HAP-1 (cell line): ENCODE data around the gene HOXC5.

Experiments
- DNase-seq, 2 experiments: peaks; one replicate each; pipeline ENCODE4 v3.0.0-alpha.2; 2016 to 2020; ENCODE audit warnings: low spot score in 2 of 2
- H3K27me3 ChIP-seq: fragments of 250-450 bp; sonication (Bioruptor Pico); 2 replicates; pipeline ENCODE4 v1.5.1; 2020; ENCODE audit warnings: low read depth, mild to moderate bottlenecking, moderate library complexity
- H3K36me3 ChIP-seq: fragments of 250-450 bp; sonication (Bioruptor Pico); replicated peaks from 2 replicates; pipeline ENCODE4 v1.5.1; 2020; ENCODE audit warnings: mild to moderate bottlenecking
- H3K4me1 ChIP-seq: fragments of 250-450 bp; sonication (Bioruptor Pico); 2 replicates; pipeline ENCODE4 v1.5.1; 2020; ENCODE audit warnings: mild to moderate bottlenecking
- H3K4me3 ChIP-seq: fragments of 250-450 bp; sonication (Bioruptor Pico); 2 replicates; pipeline ENCODE4 v1.5.1; 2020; ENCODE audit warnings: mild to moderate bottlenecking, moderate library complexity
- H3K9me3 ChIP-seq: fragments of 250-450 bp; sonication (Bioruptor Pico); 2 replicates; pipeline ENCODE4 v1.5.1; 2020; ENCODE audit warnings: mild to moderate bottlenecking, moderate library complexity
- in situ Hi-C: fragments of 300-500 bp; cut with MboI; formaldehyde crosslinking; loops from 3 replicates; pipeline ENCODE4 v1.14.3; 2020; ENCODE audit warnings: low sequenced_read_pairs, inconsistent platforms, mixed read lengths

The HOXC5 gene

GRCh38 chr12:54024127-54024526 is 8.7 kb upstream of the HOXC5 start:
- peaks cover 9% of the 10 kb centered on the region for H3K4me1 ChIP-seq
- H3K9me3 ChIP-seq = no peaks in the 10 kb centered on the region
- no peak for DNase-seq
- H3K4me3 ChIP-seq = no peak overlapping the region
- no peaks in the 10 kb centered on the region for H3K36me3 ChIP-seq
- in situ Hi-C loops = no loop called here
- H3K27me3 ChIP-seq = no peaks in the 10 kb centered on the region

GRCh38 chr12:54024581-54025305 is 8.1 kb upstream of the HOXC5 start:
- H3K36me3 ChIP-seq = no peaks in the 10 kb centered on the region
- H3K27me3 ChIP-seq = no peaks in the 10 kb centered on the region
- DNase-seq = no peak
- H3K4me1 ChIP-seq = peaks cover 4% of the 10 kb centered on the region; the same call in 1 of the 2 replicates
- H3K4me3 ChIP-seq = no peak overlapping the region
- H3K9me3 ChIP-seq = no peaks in the 10 kb centered on the region
- in situ Hi-C loops = no loop called here

DNA sequence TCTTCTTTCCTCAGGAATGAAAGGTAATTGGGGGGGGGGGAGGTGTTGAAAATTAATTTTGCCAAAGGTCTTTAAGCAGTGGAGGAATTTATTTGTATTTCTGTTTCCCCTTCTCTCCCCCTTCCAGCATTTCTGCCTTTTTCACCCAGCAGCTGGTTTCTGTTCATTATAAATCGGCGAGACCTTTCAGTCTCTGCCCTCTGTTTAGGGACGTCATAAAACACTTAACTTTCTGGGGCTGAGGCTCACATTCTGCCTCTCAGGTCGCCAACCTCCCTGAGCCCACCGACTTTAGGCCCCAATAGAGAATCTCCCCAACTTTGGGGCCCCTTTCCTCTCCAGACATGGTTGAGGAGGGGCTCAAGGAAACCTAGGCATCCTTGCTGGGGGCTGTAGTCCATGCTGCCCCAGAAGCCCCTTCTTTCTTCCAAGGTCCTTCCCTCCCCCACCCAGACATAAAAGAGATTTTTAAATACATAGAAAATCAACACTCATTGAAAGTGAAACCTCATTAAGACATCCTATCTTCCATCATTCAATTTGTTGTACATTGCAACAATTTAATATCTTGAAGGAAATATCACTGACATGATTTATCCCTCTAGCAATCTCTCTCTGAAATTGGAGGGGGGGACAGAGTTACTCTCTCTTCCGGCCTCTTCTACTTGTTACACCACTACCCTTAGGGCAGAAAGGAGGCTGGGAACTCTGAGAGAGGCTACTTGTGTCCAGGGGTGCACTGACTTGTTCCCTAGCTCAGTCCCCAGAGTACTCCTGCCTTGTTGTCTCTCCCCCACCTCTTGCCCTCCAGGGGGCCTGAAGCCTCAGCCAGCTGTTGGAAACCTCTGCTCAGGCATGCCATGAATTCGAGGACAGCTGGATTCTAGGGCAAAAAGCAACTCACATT is 7.1 kb upstream of the HOXC5 start:
- no peak overlapping the region for H3K4me3 ChIP-seq
- H3K36me3 ChIP-seq = no peaks in the 10 kb centered on the region
- H3K4me1 ChIP-seq = peaks cover 4% of the 10 kb centered on the region; the same call in 1 of the 2 replicates
- in situ Hi-C loops = no loop called here
- no peaks in the 10 kb centered on the region for H3K9me3 ChIP-seq
- DNase-seq = no peak
- H3K27me3 ChIP-seq = no peaks in the 10 kb centered on the region

GRCh38 chr12:54026640-54027441 is 6.0 kb upstream of the HOXC5 start:
- DNase-seq = no peak
- Histone ChIP-seq H3K9me3 (no peaks in the 10 kb centered on the region), H3K36me3 (no peaks in the 10 kb centered on the region), H3K27me3 (no peaks in the 10 kb centered on the region), H3K4me3 (no peak overlapping the region), H3K4me1 (peaks cover 4% of the 10 kb centered on the region; the same call in 1 of the 2 replicates)
- in situ Hi-C loops = no loop called here

DNA sequence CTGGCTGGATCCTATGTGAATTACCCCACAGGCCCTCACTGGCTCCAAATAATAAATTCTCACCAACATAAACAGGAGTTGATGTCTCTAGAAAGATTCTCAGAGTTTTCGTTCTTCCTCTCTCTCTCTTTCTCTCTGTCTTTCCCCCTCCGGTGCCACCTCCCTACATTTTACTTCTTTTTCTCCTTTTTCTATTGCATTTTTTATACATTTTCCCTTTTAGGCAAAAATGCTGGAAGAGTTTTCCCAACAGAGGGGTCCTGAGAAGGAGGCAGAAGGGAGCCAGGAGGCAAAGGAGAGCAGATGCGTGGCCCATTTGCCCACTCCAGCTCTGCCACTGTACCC is 5.4 kb upstream of the HOXC5 start:
- in situ Hi-C loops = no loop called here
- Histone ChIP-seq H3K4me3 (no peak overlapping the region), H3K9me3 (no peaks in the 10 kb centered on the region), H3K27me3 (no peaks in the 10 kb centered on the region), H3K36me3 (no peaks in the 10 kb centered on the region), H3K4me1 (peaks cover 4% of the 10 kb centered on the region; the same call in 1 of the 2 replicates)
- no peak for DNase-seq

- Histone ChIP-seq H3K36me3 (no peaks in the 10 kb centered on the region), H3K9me3 (no peaks in the 10 kb centered on the region), H3K4me3 (peak within 1 kb of the TSS; percentile 21), H3K27me3 (no peaks in the 10 kb centered on the region), H3K4me1 (peaks cover 10% of the 10 kb centered on the region)
- peak in 1 of 2 experiments; percentile 64 for DNase-seq
- in situ Hi-C loops = no loop called here
These were observed 4.3 kb upstream of the HOXC5 start, which contains the start of gene HOXC6 for GRCh38 chr12:54028314-54029201. HOXC6 (plus strand) TSS chr12:54028440; CDS start chr12:54028522, 82 bp downstream.

GRCh38 chr12:54029529-54030441 is 3.1 kb upstream of the HOXC5 start:
- Histone ChIP-seq H3K4me3 (no peak overlapping the region), H3K27me3 (peaks cover 8% of the 10 kb centered on the region), H3K36me3 (no peaks in the 10 kb centered on the region), H3K9me3 (no peaks in the 10 kb centered on the region), H3K4me1 (peaks cover 17% of the 10 kb centered on the region)
- DNase-seq = no peak
- in situ Hi-C loops = loop anchor here (5.0 kb wide), 1 partner anchor 163 kb away; no protein-coding TSS in a partner anchor

DNA sequence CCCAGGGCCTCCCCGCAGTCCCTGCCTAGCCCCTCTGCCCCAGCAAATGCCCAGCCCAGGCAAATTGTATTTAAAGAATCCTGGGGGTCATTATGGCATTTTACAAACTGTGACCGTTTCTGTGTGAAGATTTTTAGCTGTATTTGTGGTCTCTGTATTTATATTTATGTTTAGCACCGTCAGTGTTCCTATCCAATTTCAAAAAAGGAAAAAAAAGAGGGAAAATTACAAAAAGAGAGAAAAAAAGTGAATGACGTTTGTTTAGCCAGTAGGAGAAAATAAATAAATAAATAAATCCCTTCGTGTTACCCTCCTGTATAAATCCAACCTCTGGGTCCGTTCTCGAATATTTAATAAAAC is 2.4 kb upstream of the HOXC5 start:
- Histone ChIP-seq H3K36me3 (no peaks in the 10 kb centered on the region), H3K9me3 (no peaks in the 10 kb centered on the region), H3K4me3 (no peak overlapping the region), H3K4me1 (peaks cover 17% of the 10 kb centered on the region), H3K27me3 (peaks cover 12% of the 10 kb centered on the region)
- in situ Hi-C loops = loop anchor here (5.0 kb wide), 1 partner anchor 162 kb away; no protein-coding TSS in a partner anchor
- DNase-seq = no peak

DNA sequence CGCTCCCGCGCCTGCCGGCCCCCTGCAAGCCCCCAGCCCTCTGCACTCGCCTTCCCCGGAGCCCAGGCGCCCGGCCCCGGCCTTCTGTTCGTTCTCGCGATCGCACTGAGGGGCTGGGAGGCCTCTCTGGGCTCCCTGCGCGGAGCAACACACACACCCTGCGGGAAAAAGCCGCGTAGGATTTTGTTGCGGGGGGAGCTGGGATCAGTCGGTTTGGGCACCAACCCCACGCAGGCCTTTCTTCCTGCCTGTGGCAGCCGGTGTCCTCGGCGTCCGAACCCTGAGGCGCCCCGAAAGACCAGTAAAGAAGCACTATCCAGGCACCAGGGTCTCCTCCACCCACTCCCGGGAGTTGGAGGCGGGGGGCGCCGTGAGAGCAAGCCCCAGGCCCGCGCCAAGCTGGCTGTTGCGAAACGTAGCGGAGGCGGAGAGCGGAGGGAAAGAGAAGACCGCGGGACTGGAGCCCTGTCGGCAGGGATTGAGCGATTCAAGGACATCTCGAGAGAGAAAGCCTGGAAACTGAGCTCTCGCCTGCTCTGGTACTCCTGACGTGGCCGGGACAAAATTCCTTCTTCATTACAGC is 1.9 kb upstream of the HOXC5 start:
- Histone ChIP-seq H3K27me3 (peaks cover 15% of the 10 kb centered on the region), H3K36me3 (no peaks in the 10 kb centered on the region), H3K4me3 (no peak overlapping the region), H3K4me1 (peaks cover 17% of the 10 kb centered on the region), H3K9me3 (no peaks in the 10 kb centered on the region)
- no peak for DNase-seq
- in situ Hi-C loops = loop anchor here (5.0 kb wide), 1 partner anchor 161 kb away; no protein-coding TSS in a partner anchor

- peaks cover 20% of the 10 kb centered on the region for H3K27me3 ChIP-seq
- no peaks in the 10 kb centered on the region for H3K9me3 ChIP-seq
- peaks cover 17% of the 10 kb centered on the region for H3K4me1 ChIP-seq
- DNase-seq = no peak
- H3K36me3 ChIP-seq = no peaks in the 10 kb centered on the region
- in situ Hi-C loops = loop anchor here (5.0 kb wide), 1 partner anchor 161 kb away; no protein-coding TSS in a partner anchor
- no peak overlapping the region for H3K4me3 ChIP-seq
These were observed 1.4 kb upstream of the HOXC5 start for GRCh38 chr12:54031480-54031879.

DNA sequence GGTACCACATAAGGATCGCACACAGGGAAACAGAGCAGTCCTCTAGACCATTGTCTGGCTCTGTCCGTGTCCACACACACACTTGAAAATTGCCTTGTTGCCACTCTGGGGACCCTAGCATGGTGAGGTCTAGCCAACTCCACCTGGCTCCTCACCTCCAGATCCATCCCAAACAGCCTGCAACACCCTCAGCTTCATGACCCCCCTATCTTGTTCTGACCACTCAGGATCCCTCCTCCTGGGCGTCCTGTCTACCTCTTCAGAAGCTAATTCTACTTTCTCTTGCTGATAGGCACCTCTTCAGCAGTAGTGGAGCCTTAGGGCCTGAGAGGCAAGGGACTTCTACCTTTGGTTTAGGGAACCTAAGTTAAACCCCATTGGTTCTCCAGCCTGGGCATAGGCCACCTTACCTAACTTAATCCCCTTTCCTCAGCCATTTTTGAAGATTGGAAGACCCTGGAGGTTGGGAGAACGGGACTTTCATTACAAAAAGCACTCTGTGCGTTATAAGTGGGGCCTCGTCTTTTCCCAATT is 697 bp upstream of the HOXC5 start:
- H3K27me3 ChIP-seq = peaks cover 27% of the 10 kb centered on the region
- H3K36me3 ChIP-seq = no peaks in the 10 kb centered on the region
- peaks cover 17% of the 10 kb centered on the region for H3K4me1 ChIP-seq
- in situ Hi-C loops = loop anchor here (5.0 kb wide), 1 partner anchor 160 kb away; no protein-coding TSS in a partner anchor
- no peak overlapping the region for H3K4me3 ChIP-seq
- no peaks in the 10 kb centered on the region for H3K9me3 ChIP-seq
- no peak for DNase-seq
